ENCODE measurements around the gene SLC4A1AP. TPM values are rescaled to one million over a fixed set of nuclear protein-coding genes. Genes with fewer than 3 reads are reported as not detected.

SLC4A1AP gene
- total and polyA plus RNA-seq, 2 of the 13 experiments (the other 11 are each of a cell fraction or from before 2014, with no cell fraction given): 15.3 to 44.6 TPM

DNA sequence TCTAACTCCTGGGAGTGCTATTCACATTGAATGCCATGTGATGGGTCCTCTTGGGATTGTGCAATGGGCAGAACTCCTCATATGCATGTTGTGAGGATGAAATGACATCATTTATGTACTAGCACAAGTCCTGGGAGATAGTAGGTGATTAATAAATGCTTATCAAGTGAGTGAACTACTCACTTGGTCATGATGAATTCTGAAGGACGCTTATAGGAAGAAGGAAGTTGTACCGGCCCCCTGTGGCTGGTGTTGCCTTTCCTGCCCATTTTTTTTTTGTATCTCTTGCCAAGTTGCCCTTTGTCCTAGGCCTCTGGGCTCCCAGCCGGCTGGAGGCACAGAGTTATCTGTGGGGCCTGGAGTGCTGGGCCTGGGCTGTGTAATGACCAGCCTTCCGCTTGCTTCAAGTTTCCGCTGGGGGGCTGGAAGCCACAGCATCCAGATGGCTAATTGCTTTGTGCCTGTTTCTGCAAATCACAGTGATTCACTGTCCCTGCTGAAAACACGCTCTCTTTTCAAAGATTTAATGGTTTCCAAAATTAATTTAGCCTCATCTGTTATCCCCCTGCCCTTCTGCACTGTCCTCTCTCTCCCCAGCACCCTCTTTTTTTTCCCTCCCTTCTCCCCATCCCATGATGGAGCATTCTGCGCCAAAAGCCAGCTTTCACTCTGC, 74.1 kb downstream of the SLC4A1AP start (continued):
- no peak for TF ChIP-seq ZSCAN29 (CRISPR knock-in tag; conservative IDR thresholded peaks at IDR 0.05)
- no peak for TF ChIP-seq NFE2 (CRISPR knock-in tag; IDR thresholded peaks at IDR 0.05)
- TF ChIP-seq ZNF724P (CRISPR knock-in tag; IDR thresholded peaks at IDR 0.05; ENCODE audit: borderline replicate concordance): no peak
- TF ChIP-seq, protein P1, sequence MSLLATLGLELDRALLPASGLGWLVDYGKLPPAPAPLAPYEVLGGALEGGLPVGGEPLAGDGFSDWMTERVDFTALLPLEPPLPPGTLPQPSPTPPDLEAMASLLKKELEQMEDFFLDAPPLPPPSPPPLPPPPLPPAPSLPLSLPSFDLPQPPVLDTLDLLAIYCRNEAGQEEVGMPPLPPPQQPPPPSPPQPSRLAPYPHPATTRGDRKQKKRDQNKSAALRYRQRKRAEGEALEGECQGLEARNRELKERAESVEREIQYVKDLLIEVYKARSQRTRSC (CRISPR knock-in tag; IDR thresholded peaks at IDR 0.05; ENCODE audit: low read depth): no peak
- TF ChIP-seq, protein P2, sequence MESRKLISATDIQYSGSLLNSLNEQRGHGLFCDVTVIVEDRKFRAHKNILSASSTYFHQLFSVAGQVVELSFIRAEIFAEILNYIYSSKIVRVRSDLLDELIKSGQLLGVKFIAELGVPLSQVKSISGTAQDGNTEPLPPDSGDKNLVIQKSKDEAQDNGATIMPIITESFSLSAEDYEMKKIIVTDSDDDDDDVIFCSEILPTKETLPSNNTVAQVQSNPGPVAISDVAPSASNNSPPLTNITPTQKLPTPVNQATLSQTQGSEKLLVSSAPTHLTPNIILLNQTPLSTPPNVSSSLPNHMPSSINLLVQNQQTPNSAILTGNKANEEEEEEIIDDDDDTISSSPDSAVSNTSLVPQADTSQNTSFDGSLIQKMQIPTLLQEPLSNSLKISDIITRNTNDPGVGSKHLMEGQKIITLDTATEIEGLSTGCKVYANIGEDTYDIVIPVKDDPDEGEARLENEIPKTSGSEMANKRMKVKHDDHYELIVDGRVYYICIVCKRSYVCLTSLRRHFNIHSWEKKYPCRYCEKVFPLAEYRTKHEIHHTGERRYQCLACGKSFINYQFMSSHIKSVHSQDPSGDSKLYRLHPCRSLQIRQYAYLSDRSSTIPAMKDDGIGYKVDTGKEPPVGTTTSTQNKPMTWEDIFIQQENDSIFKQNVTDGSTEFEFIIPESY (CRISPR knock-in tag; IDR thresholded peaks at IDR 0.05): 0 out of 2 replicates have a peak, but pooled peaks have one; percentile 7
- TF ChIP-seq DPF2 (CRISPR knock-in tag; IDR thresholded peaks at IDR 0.05; ENCODE audit: borderline replicate concordance, low read depth): no peak
- TF ChIP-seq MTA1 (CRISPR knock-in tag; IDR thresholded peaks at IDR 0.05; ENCODE audit: borderline replicate concordance): peak; percentile 71; the same call in 1 of the 2 replicates
- no peak for TF ChIP-seq SIN3B (IDR thresholded peaks at IDR 0.05; ENCODE audit: low read length)
- TF ChIP-seq, protein P3, sequence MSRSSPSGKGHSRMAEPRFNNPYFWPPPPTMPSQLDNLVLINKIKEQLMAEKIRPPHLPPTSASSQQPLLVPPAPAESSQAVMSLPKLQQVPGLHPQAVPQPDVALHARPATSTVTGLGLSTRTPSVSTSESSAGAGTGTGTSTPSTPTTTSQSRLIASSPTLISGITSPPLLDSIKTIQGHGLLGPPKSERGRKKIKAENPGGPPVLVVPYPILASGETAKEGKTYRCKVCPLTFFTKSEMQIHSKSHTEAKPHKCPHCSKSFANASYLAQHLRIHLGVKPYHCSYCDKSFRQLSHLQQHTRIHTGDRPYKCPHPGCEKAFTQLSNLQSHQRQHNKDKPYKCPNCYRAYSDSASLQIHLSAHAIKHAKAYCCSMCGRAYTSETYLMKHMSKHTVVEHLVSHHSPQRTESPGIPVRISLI (CRISPR knock-in tag; IDR thresholded peaks at IDR 0.05; ENCODE audit: borderline replicate concordance): peak; percentile 98
- TF ChIP-seq GLI4 (CRISPR knock-in tag; IDR thresholded peaks at IDR 0.05; ENCODE audit: borderline replicate concordance): no peak
- TF ChIP-seq, protein P4, sequence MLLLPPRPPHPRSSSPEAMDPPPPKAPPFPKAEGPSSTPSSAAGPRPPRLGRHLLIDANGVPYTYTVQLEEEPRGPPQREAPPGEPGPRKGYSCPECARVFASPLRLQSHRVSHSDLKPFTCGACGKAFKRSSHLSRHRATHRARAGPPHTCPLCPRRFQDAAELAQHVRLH (CRISPR knock-in tag; IDR thresholded peaks at IDR 0.05; ENCODE audit: borderline replicate concordance, low read depth): 0 out of 2 replicates have a peak, but pooled peaks have one; percentile 35
- no peak for TF ChIP-seq ZNF83 (CRISPR knock-in tag; IDR thresholded peaks at IDR 0.05; ENCODE audit: borderline replicate concordance)
- TF ChIP-seq, protein P5, sequence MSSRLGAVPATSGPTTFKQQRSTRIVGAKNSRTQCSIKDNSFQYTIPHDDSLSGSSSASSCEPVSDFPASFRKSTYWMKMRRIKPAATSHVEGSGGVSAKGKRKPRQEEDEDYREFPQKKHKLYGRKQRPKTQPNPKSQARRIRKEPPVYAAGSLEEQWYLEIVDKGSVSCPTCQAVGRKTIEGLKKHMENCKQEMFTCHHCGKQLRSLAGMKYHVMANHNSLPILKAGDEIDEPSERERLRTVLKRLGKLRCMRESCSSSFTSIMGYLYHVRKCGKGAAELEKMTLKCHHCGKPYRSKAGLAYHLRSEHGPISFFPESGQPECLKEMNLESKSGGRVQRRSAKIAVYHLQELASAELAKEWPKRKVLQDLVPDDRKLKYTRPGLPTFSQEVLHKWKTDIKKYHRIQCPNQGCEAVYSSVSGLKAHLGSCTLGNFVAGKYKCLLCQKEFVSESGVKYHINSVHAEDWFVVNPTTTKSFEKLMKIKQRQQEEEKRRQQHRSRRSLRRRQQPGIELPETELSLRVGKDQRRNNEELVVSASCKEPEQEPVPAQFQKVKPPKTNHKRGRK (CRISPR knock-in tag; IDR thresholded peaks at IDR 0.05): no peak
- no peak for TF ChIP-seq ZNF678 (CRISPR knock-in tag; IDR thresholded peaks at IDR 0.05)
- TF ChIP-seq HMGA1 (CRISPR knock-in tag; conservative IDR thresholded peaks at IDR 0.05): no peak
- TF ChIP-seq, protein P6, sequence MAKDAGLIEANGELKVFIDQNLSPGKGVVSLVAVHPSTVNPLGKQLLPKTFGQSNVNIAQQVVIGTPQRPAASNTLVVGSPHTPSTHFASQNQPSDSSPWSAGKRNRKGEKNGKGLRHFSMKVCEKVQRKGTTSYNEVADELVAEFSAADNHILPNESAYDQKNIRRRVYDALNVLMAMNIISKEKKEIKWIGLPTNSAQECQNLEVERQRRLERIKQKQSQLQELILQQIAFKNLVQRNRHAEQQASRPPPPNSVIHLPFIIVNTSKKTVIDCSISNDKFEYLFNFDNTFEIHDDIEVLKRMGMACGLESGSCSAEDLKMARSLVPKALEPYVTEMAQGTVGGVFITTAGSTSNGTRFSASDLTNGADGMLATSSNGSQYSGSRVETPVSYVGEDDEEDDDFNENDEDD (CRISPR knock-in tag; IDR thresholded peaks at IDR 0.05; ENCODE audit: borderline replicate concordance): no peak; the same call in 1 of the 2 replicates
- TF ChIP-seq, protein P7, sequence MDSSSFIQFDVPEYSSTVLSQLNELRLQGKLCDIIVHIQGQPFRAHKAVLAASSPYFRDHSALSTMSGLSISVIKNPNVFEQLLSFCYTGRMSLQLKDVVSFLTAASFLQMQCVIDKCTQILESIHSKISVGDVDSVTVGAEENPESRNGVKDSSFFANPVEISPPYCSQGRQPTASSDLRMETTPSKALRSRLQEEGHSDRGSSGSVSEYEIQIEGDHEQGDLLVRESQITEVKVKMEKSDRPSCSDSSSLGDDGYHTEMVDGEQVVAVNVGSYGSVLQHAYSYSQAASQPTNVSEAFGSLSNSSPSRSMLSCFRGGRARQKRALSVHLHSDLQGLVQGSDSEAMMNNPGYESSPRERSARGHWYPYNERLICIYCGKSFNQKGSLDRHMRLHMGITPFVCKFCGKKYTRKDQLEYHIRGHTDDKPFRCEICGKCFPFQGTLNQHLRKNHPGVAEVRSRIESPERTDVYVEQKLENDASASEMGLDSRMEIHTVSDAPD (CRISPR knock-in tag; IDR thresholded peaks at IDR 0.05): no peak
- no peak for TF ChIP-seq GTF2F1 (IDR thresholded peaks at IDR 0.05; ENCODE audit: low read length)

All from HepG2 (cell line).